Kidney glomerular epithelial cell (primary cell): ENCODE results near the gene ITPR1.

Experiments used
- DNase-seq: peaks from one replicate; lab custom pipeline; 2025; lab: John Stamatoyannopoulos, UW

The ITPR1 gene

GRCh38 chr3:4687596-4687995 is 194.4 kb downstream of the ITPR1 start:
- no peak for DNase-seq

- no peak for DNase-seq
Measured at GRCh38 chr3:4688411-4688810, 195.3 kb downstream of the ITPR1 start.

GRCh38 chr3:4689021-4689420 is 195.9 kb downstream of the ITPR1 start:
- DNase-seq: no peak

GRCh38 chr3:4690277-4690676 is 197.1 kb downstream of the ITPR1 start:
- DNase-seq: no peak

GRCh38 chr3:4693620-4694019 is 200.5 kb downstream of the ITPR1 start:
- no peak for DNase-seq

- DNase-seq: no peak
Measured at GRCh38 chr3:4695846-4696245, 202.7 kb downstream of the ITPR1 start.

GRCh38 chr3:4696266-4696665 is 203.1 kb downstream of the ITPR1 start:
- no peak for DNase-seq

- no peak for DNase-seq
Measured at GRCh38 chr3:4698125-4698821, 205.1 kb downstream of the ITPR1 start.

- no peak for DNase-seq
Measured at GRCh38 chr3:4703054-4703480, 209.9 kb downstream of the ITPR1 start.

GRCh38 chr3:4704552-4704951 is 211.4 kb downstream of the ITPR1 start:
- DNase-seq: no peak

GRCh38 chr3:4707324-4707723 is 214.2 kb downstream of the ITPR1 start:
- DNase-seq: no peak

GRCh38 chr3:4708230-4708629 is 215.1 kb downstream of the ITPR1 start:
- DNase-seq: no peak

- no peak for DNase-seq
Measured at GRCh38 chr3:4709341-4709740, 216.2 kb downstream of the ITPR1 start.

- DNase-seq: no peak
Measured at GRCh38 chr3:4710191-4710590, 217.0 kb downstream of the ITPR1 start.

GRCh38 chr3:4711680-4711992 is 218.5 kb downstream of the ITPR1 start:
- no peak for DNase-seq

GRCh38 chr3:4712109-4712508 is 219.0 kb downstream of the ITPR1 start:
- DNase-seq: no peak

GRCh38 chr3:4714045-4714444 is 220.9 kb downstream of the ITPR1 start:
- no peak for DNase-seq

- no peak for DNase-seq
Measured at GRCh38 chr3:4716266-4716665, 223.1 kb downstream of the ITPR1 start.

- no peak for DNase-seq
Measured at GRCh38 chr3:4716706-4717362, 223.7 kb downstream of the ITPR1 start.

GRCh38 chr3:4717363-4717740 is 224.2 kb downstream of the ITPR1 start:
- no peak for DNase-seq

GRCh38 chr3:4718179-4718736 is 225.1 kb downstream of the ITPR1 start:
- DNase-seq: no peak

- DNase-seq: peak; percentile 24
Measured at GRCh38 chr3:4719046-4719501, 225.9 kb downstream of the ITPR1 start.

- DNase-seq: peak; percentile 97
Measured at GRCh38 chr3:4720316-4721075, 227.3 kb downstream of the ITPR1 start.
